SH-SY5Y (cell line): ENCODE measurements around the gene POSTN.

Experiments used
- GATA2 ChIP-seq: IDR thresholded peaks from 2 replicates; pipeline ENCODE4 v1.6.1; 2011; ENCODE audit warnings: mild to moderate bottlenecking, low read depth, low read length
- GATA3 ChIP-seq: IDR thresholded peaks from 2 replicates; pipeline ENCODE4 v1.6.1; 2011; ENCODE audit warnings: low read depth, mild to moderate bottlenecking, low read length, moderate library complexity

DNA sequence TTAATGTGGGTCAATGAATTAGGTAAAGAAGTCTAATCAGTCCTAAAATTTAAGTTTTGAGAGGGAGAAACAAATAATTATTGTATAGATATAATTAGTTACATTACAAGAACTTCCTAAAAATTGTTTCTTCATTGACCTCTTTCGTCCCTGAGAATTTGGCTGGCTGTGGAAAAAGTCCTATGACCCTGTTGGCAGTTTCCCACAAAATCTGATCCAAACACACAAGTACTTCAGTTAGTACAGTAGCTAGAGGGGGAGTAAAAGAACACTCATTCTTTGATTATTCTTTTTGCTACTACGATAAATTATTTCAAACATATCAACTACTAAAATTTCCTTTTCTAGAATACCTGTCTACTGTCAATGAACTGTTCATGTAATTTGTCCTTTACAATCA lies 11.3 kb downstream of the POSTN start:
- no peak for TF ChIP-seq GATA3
- TF ChIP-seq GATA2: no peak
